Bronchial epithelial cell (primary cell): Measurements from ENCODE around the gene SLC25A21. TPM values are rescaled to one million over a fixed set of nuclear protein-coding genes. Genes with fewer than 3 reads are reported as not detected.
"Not testable (repeated sequence)": the region's sequence is repeated elsewhere in the genome, so short reads cannot be mapped to it uniquely, and the experiment has no call there.

Experiments
- DNase-seq: peaks from one replicate; pipeline ENCODE4 v3.0.0-alpha.2; 2010; ENCODE audit warnings: low read depth
- FAIRE-seq: peaks from 2 replicates; lab custom pipeline; 2011; peaks lifted over from hg19 to GRCh38; lab: Jason Lieb, UNC
- H3K27me3 ChIP-seq: 2 replicates; pipeline ENCODE4 v1.5.1; 2011; ENCODE audit warnings: low read length; ENCODE audit not compliant: control insufficient read depth, insufficient read depth
- H3K36me3 ChIP-seq: 2 replicates; pipeline ENCODE4 v1.5.1; 2011; ENCODE audit warnings: low read length; ENCODE audit not compliant: control insufficient read depth, insufficient read depth
- H3K4me3 ChIP-seq: 2 replicates; pipeline ENCODE4 v1.5.1; 2011; ENCODE audit warnings: mild to moderate bottlenecking, low read depth, low read length, control low read depth
- total RNA-seq: library from RNA; depleted of rRNA; stranded (reverse); fragments of >200 nt; gene quantifications from 2 replicates; pipeline ENCODE4 v1.2.1, GENCODE V29; 2014
- TF ChIP-seq, protein P1 (sequence below): IDR thresholded peaks from 2 replicates; pipeline ENCODE4 v1.5.1; 2011; ENCODE audit warnings: mild to moderate bottlenecking, moderate library complexity, low read length, control low read depth, inconsistent platforms; ENCODE audit not compliant: insufficient read depth, severe bottlenecking

The SLC25A21 gene
- total RNA-seq, 1 donor from 2014 or later = 0.53 TPM

DNA sequence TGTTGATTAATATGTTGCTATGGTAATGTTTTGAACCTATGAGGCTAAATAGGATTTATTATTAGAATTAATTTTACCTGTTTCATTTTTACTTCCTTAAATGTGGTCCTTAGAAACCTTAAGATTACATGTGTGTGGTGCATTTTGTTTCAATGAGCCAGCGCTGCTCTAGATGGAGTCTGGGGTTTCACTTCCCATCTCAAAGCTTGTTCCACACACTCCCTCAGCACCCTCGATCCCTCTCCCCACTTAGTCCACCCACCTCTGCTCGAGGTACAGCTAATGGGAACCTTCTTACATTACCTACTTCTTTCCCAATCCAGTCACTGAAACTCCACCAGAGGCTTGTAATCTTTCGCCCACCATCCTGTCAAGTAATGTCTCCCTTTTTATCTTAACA lies 305.5 kb downstream of the SLC25A21 start:
- no peak for FAIRE-seq

DNA sequence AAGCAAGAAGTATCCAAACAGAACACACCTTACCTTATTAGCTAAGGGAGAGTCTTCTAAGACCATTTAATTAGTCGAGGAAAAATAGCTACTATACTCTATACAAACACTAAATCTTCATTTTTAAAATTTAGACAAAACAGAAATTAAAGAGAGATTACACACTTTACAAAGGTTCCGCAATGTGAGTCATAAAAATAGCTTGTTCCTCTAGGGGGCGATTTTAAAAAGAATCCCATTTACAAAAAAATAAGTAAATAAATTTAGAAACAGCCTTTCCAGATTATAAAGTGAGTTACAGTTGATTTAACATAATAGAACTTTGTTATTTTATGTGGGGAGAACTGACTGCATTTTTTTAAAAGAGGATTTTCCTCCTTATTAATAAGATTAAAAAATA lies 309.1 kb downstream of the SLC25A21 start:
- Histone ChIP-seq H3K36me3 (no peaks in the 10 kb centered on the region), H3K4me3 (no peak overlapping the region), H3K27me3 (no peaks in the 10 kb centered on the region)
- FAIRE-seq = no peak
- DNase-seq = no peak
- TF ChIP-seq, protein P1, sequence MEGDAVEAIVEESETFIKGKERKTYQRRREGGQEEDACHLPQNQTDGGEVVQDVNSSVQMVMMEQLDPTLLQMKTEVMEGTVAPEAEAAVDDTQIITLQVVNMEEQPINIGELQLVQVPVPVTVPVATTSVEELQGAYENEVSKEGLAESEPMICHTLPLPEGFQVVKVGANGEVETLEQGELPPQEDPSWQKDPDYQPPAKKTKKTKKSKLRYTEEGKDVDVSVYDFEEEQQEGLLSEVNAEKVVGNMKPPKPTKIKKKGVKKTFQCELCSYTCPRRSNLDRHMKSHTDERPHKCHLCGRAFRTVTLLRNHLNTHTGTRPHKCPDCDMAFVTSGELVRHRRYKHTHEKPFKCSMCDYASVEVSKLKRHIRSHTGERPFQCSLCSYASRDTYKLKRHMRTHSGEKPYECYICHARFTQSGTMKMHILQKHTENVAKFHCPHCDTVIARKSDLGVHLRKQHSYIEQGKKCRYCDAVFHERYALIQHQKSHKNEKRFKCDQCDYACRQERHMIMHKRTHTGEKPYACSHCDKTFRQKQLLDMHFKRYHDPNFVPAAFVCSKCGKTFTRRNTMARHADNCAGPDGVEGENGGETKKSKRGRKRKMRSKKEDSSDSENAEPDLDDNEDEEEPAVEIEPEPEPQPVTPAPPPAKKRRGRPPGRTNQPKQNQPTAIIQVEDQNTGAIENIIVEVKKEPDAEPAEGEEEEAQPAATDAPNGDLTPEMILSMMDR = no peak

More for the DNA sequence above, 305.5 kb downstream of the SLC25A21 start:
- DNase-seq = no peak
- Histone ChIP-seq H3K4me3 (no peak overlapping the region), H3K27me3 (no peaks in the 10 kb centered on the region), H3K36me3 (no peaks in the 10 kb centered on the region)
- TF ChIP-seq, protein P1 = no peak

DNA sequence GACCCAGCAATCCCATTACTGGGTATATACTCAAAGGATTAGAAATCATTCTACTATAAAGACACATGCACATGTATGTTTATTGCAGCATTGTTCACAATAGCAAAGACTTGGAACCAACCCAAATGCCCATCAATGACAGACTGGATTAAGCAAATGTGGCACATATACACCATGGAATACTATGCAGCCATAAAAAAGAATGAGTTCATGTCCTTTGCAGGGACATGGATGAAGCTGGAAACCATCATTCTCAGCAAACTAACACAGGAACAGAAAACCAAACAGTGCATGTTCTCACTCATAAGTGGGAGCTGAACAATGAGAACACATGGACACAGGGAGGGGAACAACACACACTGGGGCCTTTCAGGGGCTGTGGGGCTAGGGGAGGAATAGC lies 310.2 kb downstream of the SLC25A21 start:
- not testable (repeated sequence) for DNase-seq, H3K27me3 ChIP-seq, H3K4me3 ChIP-seq, FAIRE-seq, H3K36me3 ChIP-seq

DNA sequence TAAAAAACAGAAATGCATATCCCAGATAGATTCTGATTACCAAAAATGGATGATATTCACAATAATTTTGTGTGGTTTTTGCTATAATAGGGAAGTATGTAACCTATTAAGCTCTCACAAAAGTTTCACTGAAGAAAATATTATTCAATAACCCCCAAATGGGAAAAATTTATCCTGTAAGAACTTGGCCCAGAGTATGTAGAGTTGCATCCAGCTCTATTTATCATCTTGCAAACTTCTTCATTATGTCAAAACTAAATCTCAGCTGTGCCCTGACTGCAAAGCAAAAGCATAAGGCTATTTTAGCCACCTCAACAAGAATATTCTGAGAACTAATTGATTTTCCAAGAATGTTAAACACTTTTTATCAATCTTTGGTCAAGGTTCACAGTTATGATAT lies 311.6 kb downstream of the SLC25A21 start:
- Histone ChIP-seq H3K4me3 (no peak overlapping the region), H3K36me3 (no peaks in the 10 kb centered on the region), H3K27me3 (no peaks in the 10 kb centered on the region)
- TF ChIP-seq, protein P1 = no peak
- FAIRE-seq (no peak), DNase-seq (no peak)

DNA sequence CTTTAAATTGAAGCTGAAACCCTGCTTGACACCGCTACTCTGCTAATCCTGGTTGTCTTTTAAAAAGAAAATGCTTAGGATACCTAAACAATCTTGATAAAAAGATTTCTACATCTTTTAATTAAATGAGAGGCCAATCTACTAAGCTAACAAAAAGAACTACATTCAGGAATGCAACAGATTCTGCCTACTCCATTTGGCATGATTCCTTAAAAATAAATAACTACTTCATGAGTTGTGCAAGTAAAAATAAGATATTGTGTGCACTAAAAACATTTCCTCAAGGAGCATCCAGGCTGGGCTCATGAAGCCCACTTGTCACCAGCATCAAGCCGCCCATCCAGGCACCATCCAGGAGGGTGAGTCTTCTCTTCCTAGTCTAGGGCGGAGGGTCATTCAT lies 313.3 kb downstream of the SLC25A21 start:
- DNase-seq (no peak), FAIRE-seq (no peak)
- TF ChIP-seq, protein P1 = no peak

DNA sequence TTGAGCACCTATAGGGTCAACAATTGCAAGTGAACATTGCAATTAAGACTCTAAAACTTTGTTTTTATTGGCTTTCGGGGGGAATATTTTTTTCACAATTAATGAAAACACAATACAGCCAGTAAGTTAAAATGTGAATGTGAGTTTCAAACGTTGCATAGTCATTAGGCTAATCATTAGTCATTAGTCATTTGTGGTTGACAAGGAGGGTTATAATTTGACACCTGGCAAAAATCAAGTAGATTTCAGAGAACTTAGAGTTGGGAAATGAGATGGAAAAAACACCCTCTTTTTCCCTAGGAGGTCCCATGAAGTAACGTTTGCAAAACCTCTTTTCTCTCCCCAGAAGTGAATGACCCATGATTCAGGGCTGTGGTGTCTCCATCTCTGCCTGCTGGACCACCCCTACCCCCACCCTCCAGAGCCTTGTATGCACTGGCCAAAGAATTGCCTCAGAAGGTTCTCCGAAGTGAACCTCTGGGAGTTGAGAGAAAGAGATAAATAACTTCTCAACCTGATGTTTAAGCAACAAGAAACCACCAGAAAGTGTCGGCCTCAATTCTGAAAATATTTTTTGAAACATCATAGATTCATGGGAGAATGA lies 314.5 kb downstream of the SLC25A21 start:
- Histone ChIP-seq H3K27me3 (no peaks in the 10 kb centered on the region), H3K4me3 (no peak overlapping the region), H3K36me3 (no peaks in the 10 kb centered on the region)
- DNase-seq (peak; percentile 48), FAIRE-seq (no peak)
- TF ChIP-seq, protein P1 = no peak

More for the DNA sequence above, 313.3 kb downstream of the SLC25A21 start:
- no peak overlapping the region for H3K4me3 ChIP-seq
- H3K36me3 ChIP-seq = no peaks in the 10 kb centered on the region
- H3K27me3 ChIP-seq = no peaks in the 10 kb centered on the region
